HepG2 (cell line): ENCODE measurements around the gene UNC5B. TPM values are rescaled to one million over a fixed set of nuclear protein-coding genes. Genes with fewer than 3 reads are reported as not detected.

Experiments
- ATAC-seq: fragments of 200-7000 bp; cut with Tn5 transposase; 3 replicates; pipeline ENCODE4 v1.9.1; 2020; ENCODE audit warnings: mild to moderate bottlenecking, moderate library complexity
- BruUV-seq: library from RNA; stranded (reverse); fragments of 400-500 nt; replicated peaks from 2 replicates; lab custom pipeline; 2021; lab: Mats Ljungman, UMichigan
- CTCF ChIA-PET: fragments of 300-600 bp; formaldehyde crosslinking; extraction: SDS; loops from one replicate; lab custom pipeline; 2021; ENCODE audit warnings: low total read pairs, inconsistent platforms, low intra/inter-chr PET ratio; lab: Yijun Ruan, JAX
- POLR2A ChIA-PET: fragments of 350-600 bp; sonication (Branson Sonifier 250); formaldehyde crosslinking; loops from one replicate; lab custom pipeline; 2020; ENCODE audit warnings: antibody characterized with exemption, inconsistent platforms; lab: Yijun Ruan, JAX
- DNase-seq: peaks from one replicate; pipeline ENCODE4 v3.0.0-alpha.2; 2015; ENCODE audit warnings: low spot score
- FAIRE-seq: peaks from 3 replicates; lab custom pipeline; 2011; peaks lifted over from hg19 to GRCh38; lab: Jason Lieb, UNC
- H2AFZ ChIP-seq: one replicate; pipeline ENCODE4 v1.6.1; 2011; ENCODE audit warnings: low read length, inconsistent platforms
- H3K27ac ChIP-seq: fragments of 300-600 bp; 3 replicates; pipeline ENCODE4 v1.8.0; 2011; ENCODE audit warnings: mixed run types, mild to moderate bottlenecking, mixed read lengths, low read length, inconsistent platforms; ENCODE audit not compliant: insufficient read depth; ENCODE audit errors: extremely low read length
- H3K27me3 ChIP-seq, 2 experiments: fragments of 200-600 bp in 1 of 2; 2 replicates in 1 of 2; 3 replicates in 1 of 2; pipeline versions ENCODE4 v1.6.0 to v1.8.0; 2011; ENCODE audit warnings: low read length in 2 of 2, mild to moderate bottlenecking in 2 of 2, moderate library complexity in 2 of 2, inconsistent platforms in 1 of 2; ENCODE audit not compliant: insufficient read depth in 2 of 2, control insufficient read depth in 1 of 2
- H3K36me3 ChIP-seq, 2 experiments: fragments of 200-600 bp in 1 of 2; replicated peaks in 1 of 2; 2 replicates in 1 of 2; 3 replicates in 1 of 2; pipeline versions ENCODE4 v1.5.1 to v1.8.0; 2011; ENCODE audit warnings: low read length in 2 of 2, inconsistent platforms in 1 of 2; ENCODE audit not compliant: insufficient read depth in 2 of 2, control insufficient read depth in 1 of 2
- H3K4me1 ChIP-seq: 2 replicates; pipeline ENCODE4 v1.5.1; 2012; ENCODE audit warnings: low read length, inconsistent platforms; ENCODE audit not compliant: insufficient read depth
- H3K4me2 ChIP-seq: 2 replicates; pipeline ENCODE4 v1.6.0; 2011; ENCODE audit warnings: low read depth, low read length, inconsistent platforms
- H3K4me3 ChIP-seq, 3 experiments: fragments of 200-600 bp in 1 of 3; sonication (generic), shearing (Covaris generic) in 1 of 3; replicated peaks in 1 of 3; 2 replicates each; pipeline ENCODE4 v1.5.1; 2011 to 2016; ENCODE audit warnings: low read length in 3 of 3, inconsistent platforms in 2 of 3, low read depth in 2 of 3, mild to moderate bottlenecking in 2 of 3, control low read depth in 1 of 3, mixed read lengths in 1 of 3; ENCODE audit not compliant: insufficient read depth in 1 of 3
- H3K79me2 ChIP-seq: one replicate; pipeline ENCODE4 v1.6.1; 2011; ENCODE audit warnings: low read length, inconsistent platforms; ENCODE audit not compliant: insufficient read depth
- H3K9ac ChIP-seq: 2 replicates; pipeline ENCODE4 v1.6.0; 2011; ENCODE audit warnings: mild to moderate bottlenecking, low read depth, low read length, inconsistent platforms; ENCODE audit not compliant: insufficient read depth
- H3K9me3 ChIP-seq: 2 replicates; pipeline ENCODE4 v1.5.1; 2012; ENCODE audit warnings: mild to moderate bottlenecking, low read length
- H4K20me1 ChIP-seq: 2 replicates; pipeline ENCODE4 v1.6.0; 2011; ENCODE audit warnings: inconsistent platforms, mild to moderate bottlenecking, low read length, moderate library complexity; ENCODE audit not compliant: insufficient read depth
- AKAP8 ChIP-seq: sonication (generic); formaldehyde crosslinking; IDR thresholded peaks from 2 replicates; pipeline ENCODE4 v1.5.1; 2020; ENCODE audit warnings: mild to moderate bottlenecking, missing genetic modification reagents
- ELF1 ChIP-seq: sonication (generic); formaldehyde crosslinking; IDR thresholded peaks from 2 replicates; pipeline ENCODE4 v1.4.0; 2020; ENCODE audit warnings: missing genetic modification reagents
- HCFC1 ChIP-seq: fragments of 150-350 bp; IDR thresholded peaks from 2 replicates; pipeline ENCODE4 v1.6.1; 2014; ENCODE audit warnings: low read depth, low read length
- HOXA5 ChIP-seq: sonication (generic); formaldehyde crosslinking; IDR thresholded peaks from 2 replicates; pipeline ENCODE4 v1.4.0; 2020; ENCODE audit warnings: missing genetic modification reagents
- NFYB ChIP-seq: sonication (generic); formaldehyde crosslinking; IDR thresholded peaks from 2 replicates; pipeline ENCODE4 v1.4.0; 2020; ENCODE audit warnings: missing genetic modification reagents
- NR2C2 ChIP-seq: sonication (generic); formaldehyde crosslinking; IDR thresholded peaks from 2 replicates; pipeline ENCODE4 v1.4.0; 2020; ENCODE audit warnings: missing genetic modification reagents, mild to moderate bottlenecking, moderate library complexity, borderline replicate concordance
- SP140L ChIP-seq: sonication (generic); formaldehyde crosslinking; IDR thresholded peaks from 2 replicates; pipeline ENCODE4 v1.4.0; 2020; ENCODE audit warnings: missing genetic modification reagents, borderline replicate concordance
- ZNF703 ChIP-seq: sonication (generic); formaldehyde crosslinking; IDR thresholded peaks from 2 replicates; pipeline ENCODE4 v1.5.1; 2020; ENCODE audit warnings: missing genetic modification reagents, mild to moderate bottlenecking, moderate library complexity, borderline replicate concordance
- WGBS: methylation state at CpG from one replicate; pipeline ENCODE4 v1.1.6; 2017; ENCODE audit warnings: low lambda C conversion rate; 5-methylcytosine and 5-hydroxymethylcytosine counted together
- in situ Hi-C: cut with HindIII; loops from 2 replicates; pipeline ENCODE4 v1.10.0; 2017; ENCODE audit warnings: low pct_unique_long_range_greater_than_20kb; ENCODE audit not compliant: extremely low pct_ligation_motif_present
- intact Hi-C: fragments of 100-400 bp; cut with micrococcal nuclease; formaldehyde crosslinking; loops from one replicate; pipeline ENCODE4 v1.10.0; 2022; ENCODE audit not compliant: unreplicated experiment
- polyA plus RNA-seq, 8 experiments: library from polyadenylated mRNA; depleted of rRNA in 3 of 8; stranded (reverse) in 7 of 8; unstranded in 1 of 8; fragments of >200 nt; fragmentation: Illumina TruSeq in 4 of 8; extraction: Trizol in 4 of 8; gene quantifications; 2 replicates each; pipeline versions ENCODE4 v1.2.1 to v1.2.3, GENCODE V29; 2011 to 2016; ENCODE audit warnings: low read depth in 4 of 8, missing spikeins in 1 of 8, mixed read lengths in 1 of 8; ENCODE audit not compliant: insufficient read depth in 1 of 8
- total RNA-seq, 5 experiments: library from RNA; depleted of rRNA; stranded (reverse); fragments of >200 nt; fragmentation: Illumina TruSeq; extraction: Trizol; gene quantifications; 2 replicates each; pipeline ENCODE4 v1.2.3, GENCODE V29; 2016; ENCODE audit warnings: low read depth in 1 of 5
- TF ChIP-seq, protein P1 (sequence below): sonication (generic); formaldehyde crosslinking; IDR thresholded peaks from 2 replicates; pipeline ENCODE4 v1.4.0; 2020; ENCODE audit warnings: mild to moderate bottlenecking, missing genetic modification reagents
- TF ChIP-seq, protein P2 (sequence below): sonication (generic); formaldehyde crosslinking; IDR thresholded peaks from 2 replicates; pipeline ENCODE4 v1.5.0; 2020; ENCODE audit warnings: mild to moderate bottlenecking, missing genetic modification reagents, borderline replicate concordance
- TF ChIP-seq, protein P3 (sequence below), 2 experiments: sonication (generic) in 1 of 2; formaldehyde crosslinking in 1 of 2; IDR thresholded peaks; 2 replicates each; pipeline versions ENCODE4 v1.5.1 to v1.6.1; 2011 to 2020; ENCODE audit warnings: borderline replicate concordance in 1 of 2, low read depth in 1 of 2, low read length in 1 of 2, mild to moderate bottlenecking in 1 of 2, missing genetic modification reagents in 1 of 2, moderate library complexity in 1 of 2

The UNC5B gene
- total and polyA plus RNA-seq, 2 of the 13 experiments (the other 11 are each of a cell fraction or from before 2014, with no cell fraction given), result 0.07 TPM

- no peak for FAIRE-seq
- no peak for DNase-seq
- intact Hi-C loops, result no loop called here
- CTCF ChIA-PET, result interaction anchor here (1.3 kb wide), 1 partner anchor 56 kb away, joined by 3 read pairs; no protein-coding TSS in a partner anchor
- no peaks in the 10 kb centered on the region for H4K20me1 ChIP-seq
- no peak for TF ChIP-seq NR2C2 (CRISPR knock-in tag)
- TF ChIP-seq HOXA5, result no peak
- no peak for TF ChIP-seq ZNF703 (CRISPR knock-in tag)
- no peak for TF ChIP-seq AKAP8
- TF ChIP-seq SP140L (CRISPR knock-in tag), result no peak
- TF ChIP-seq, all 625 proteins: peak for 0
- Histone ChIP-seq H3K9ac (no peak overlapping the region), H3K79me2 (peaks cover 3% of the 10 kb centered on the region), H3K4me2 (0 out of 2 replicates have a peak overlapping the region, but pooled peaks have one; percentile 82), H3K4me1 (peaks cover 47% of the 10 kb centered on the region), H3K36me3 (peaks cover 5 to 31% of the 10 kb centered on the region in 2 experiments; a peak in 4 of 5 replicates), H2AFZ (no peak overlapping the region), H3K9me3 (no peaks in the 10 kb centered on the region), H3K4me3 (no peak overlapping the region), H3K27ac (no peak overlapping the region), H3K27me3 (0 out of 5 replicates have a peak, but pooled peaks cover 0 to 8% of the 10 kb centered on the region in 2 experiments)
- ATAC-seq, result no peak
- in situ Hi-C loops, result no loop called here
- WGBS, result no CpG with 5 or more reads among the region's 1 CpG
- POLR2A ChIA-PET, result interaction anchor here (0.9 to 6.3 kb wide), 3 partner anchors 15 to 56 kb away, joined by 3 to 210 read pairs (median 4); no protein-coding TSS in a partner anchor
- no TSS peak for BruUV-seq
These were observed 109.0 kb downstream of the UNC5B start for GRCh38 chr10:71321386-71321785.

DNA sequence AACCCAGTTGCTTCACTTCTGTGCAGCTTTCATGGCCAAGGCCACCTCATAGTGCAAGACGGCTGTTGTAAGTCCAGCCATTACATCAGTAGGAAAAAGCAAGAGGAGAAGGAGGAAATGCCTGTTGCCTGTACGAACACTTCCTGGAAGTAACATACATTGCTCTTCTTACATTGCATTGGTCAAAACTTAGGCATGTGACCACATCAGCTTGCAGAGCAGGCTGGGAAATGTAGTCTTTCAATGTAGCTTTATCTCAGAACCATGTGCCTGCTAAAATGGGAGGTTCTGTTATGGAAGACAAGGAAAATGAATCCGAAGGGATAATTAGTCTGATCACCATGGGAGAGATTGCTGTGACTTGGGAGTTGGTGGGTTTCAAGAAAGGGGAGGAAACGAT is 111.0 kb downstream of the UNC5B start:
- no peak overlapping the region for H3K9ac ChIP-seq
- CTCF ChIA-PET, result no interaction called here
- peaks cover 47% of the 10 kb centered on the region for H3K4me1 ChIP-seq
- H4K20me1 ChIP-seq, result no peaks in the 10 kb centered on the region
- BruUV-seq, result no TSS peak
- H3K4me2 ChIP-seq, result no peak overlapping the region
- FAIRE-seq (peak; percentile 67), DNase-seq (peak; percentile 35), ATAC-seq (no peak)
- intact Hi-C loops, result no loop called here
- H2AFZ ChIP-seq, result no peak overlapping the region
- WGBS, result 93% methylated on average over 4 of the region's 4 CpGs
- POLR2A ChIA-PET, result interaction anchor here (6.3 kb wide), 1 partner anchor 13 kb away, joined by 210 read pairs; no protein-coding TSS in a partner anchor
- in situ Hi-C loops, result no loop called here
- H3K79me2 ChIP-seq, result peaks cover 3% of the 10 kb centered on the region
- no peak overlapping the region for H3K27ac ChIP-seq
- H3K36me3 ChIP-seq, result peaks cover 10 to 41% of the 10 kb centered on the region in 2 experiments
- H3K27me3 ChIP-seq, result no peaks in the 10 kb centered on the region
- no peak overlapping the region for H3K4me3 ChIP-seq
- no peaks in the 10 kb centered on the region for H3K9me3 ChIP-seq
- TF ChIP-seq, protein P1, sequence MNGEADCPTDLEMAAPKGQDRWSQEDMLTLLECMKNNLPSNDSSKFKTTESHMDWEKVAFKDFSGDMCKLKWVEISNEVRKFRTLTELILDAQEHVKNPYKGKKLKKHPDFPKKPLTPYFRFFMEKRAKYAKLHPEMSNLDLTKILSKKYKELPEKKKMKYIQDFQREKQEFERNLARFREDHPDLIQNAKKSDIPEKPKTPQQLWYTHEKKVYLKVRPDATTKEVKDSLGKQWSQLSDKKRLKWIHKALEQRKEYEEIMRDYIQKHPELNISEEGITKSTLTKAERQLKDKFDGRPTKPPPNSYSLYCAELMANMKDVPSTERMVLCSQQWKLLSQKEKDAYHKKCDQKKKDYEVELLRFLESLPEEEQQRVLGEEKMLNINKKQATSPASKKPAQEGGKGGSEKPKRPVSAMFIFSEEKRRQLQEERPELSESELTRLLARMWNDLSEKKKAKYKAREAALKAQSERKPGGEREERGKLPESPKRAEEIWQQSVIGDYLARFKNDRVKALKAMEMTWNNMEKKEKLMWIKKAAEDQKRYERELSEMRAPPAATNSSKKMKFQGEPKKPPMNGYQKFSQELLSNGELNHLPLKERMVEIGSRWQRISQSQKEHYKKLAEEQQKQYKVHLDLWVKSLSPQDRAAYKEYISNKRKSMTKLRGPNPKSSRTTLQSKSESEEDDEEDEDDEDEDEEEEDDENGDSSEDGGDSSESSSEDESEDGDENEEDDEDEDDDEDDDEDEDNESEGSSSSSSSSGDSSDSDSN (CRISPR knock-in tag), result no peak
- TF ChIP-seq, protein P2, sequence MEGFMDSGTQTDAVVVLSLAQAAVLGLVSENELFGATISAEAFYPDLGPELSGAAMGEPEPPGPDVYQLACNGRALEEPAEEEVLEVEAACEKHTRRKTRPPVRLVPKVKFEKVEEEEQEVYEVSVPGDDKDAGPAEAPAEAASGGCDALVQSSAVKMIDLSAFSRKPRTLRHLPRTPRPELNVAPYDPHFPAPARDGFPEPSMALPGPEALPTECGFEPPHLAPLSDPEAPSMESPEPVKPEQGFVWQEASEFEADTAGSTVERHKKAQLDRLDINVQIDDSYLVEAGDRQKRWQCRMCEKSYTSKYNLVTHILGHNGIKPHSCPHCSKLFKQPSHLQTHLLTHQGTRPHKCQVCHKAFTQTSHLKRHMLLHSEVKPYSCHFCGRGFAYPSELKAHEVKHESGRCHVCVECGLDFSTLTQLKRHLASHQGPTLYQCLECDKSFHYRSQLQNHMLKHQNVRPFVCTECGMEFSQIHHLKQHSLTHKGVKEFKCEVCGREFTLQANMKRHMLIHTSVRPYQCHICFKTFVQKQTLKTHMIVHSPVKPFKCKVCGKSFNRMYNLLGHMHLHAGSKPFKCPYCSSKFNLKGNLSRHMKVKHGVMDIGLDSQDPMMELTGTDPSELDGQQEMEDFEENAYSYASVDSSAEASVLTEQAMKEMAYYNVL (CRISPR knock-in tag), result no peak
- TF ChIP-seq ELF1 (CRISPR knock-in tag) (peak; percentile 83), HCFC1 (peak; percentile 60; the same call in 1 of the 2 replicates), NFYB (peak; percentile 66)
- TF ChIP-seq, protein P3, sequence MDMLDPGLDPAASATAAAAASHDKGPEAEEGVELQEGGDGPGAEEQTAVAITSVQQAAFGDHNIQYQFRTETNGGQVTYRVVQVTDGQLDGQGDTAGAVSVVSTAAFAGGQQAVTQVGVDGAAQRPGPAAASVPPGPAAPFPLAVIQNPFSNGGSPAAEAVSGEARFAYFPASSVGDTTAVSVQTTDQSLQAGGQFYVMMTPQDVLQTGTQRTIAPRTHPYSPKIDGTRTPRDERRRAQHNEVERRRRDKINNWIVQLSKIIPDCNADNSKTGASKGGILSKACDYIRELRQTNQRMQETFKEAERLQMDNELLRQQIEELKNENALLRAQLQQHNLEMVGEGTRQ (IDR thresholded peaks at IDR 0.05; ENCODE audit: low read depth, low read length), result peak; percentile 78
- TF ChIP-seq, protein P3 (CRISPR knock-in tag; IDR thresholded peaks at IDR 0.05; ENCODE audit: borderline replicate concordance), result peak; percentile 83; the same call in 1 of the 2 replicates
